HG03108 (cell line): Measurements from ENCODE around the gene ERMARD.
A peak's percentile ranks its signal among the peaks of the same experiment; 100 is the strongest.

Source experiments
- ATAC-seq: cut with Tn5 transposase; IDR thresholded peaks from one replicate; pipeline ENCODE4 v1.9.1; 2021; ENCODE audit warnings: moderate library complexity; ENCODE audit not compliant: unreplicated experiment

The ERMARD gene

GRCh38 chr6:169783401-169783800 is 32.0 kb downstream of the ERMARD start:
- ATAC-seq, result no peak

- ATAC-seq, result no peak
Observed at GRCh38 chr6:169783971-169784820, 32.8 kb downstream of the ERMARD start.

DNA sequence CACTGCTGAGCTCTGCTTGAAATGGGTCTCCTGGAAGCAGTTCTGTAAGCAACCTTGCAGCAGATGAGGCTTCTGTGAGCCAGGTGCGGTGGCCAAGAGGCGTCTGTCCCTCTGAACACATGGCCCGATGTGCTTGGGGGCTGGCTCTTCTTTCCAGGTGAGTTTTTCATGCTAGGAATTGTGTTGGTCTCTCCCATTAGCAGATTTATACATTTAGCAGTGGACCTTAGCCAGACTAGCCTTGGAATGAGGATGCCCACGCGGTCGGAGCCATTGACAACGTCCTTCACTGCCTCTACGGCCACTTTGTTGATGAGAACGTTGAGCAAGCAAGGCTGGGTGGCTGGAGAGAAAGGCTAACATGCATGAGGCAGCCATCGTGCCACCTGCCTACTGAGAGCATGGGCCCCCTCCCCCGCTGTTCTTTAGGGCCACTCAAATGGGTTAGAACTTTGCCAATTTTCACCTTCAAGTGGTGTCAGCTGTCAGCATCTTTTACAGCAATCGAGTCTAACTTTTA is 33.5 kb downstream of the ERMARD start:
- ATAC-seq, result no peak

DNA sequence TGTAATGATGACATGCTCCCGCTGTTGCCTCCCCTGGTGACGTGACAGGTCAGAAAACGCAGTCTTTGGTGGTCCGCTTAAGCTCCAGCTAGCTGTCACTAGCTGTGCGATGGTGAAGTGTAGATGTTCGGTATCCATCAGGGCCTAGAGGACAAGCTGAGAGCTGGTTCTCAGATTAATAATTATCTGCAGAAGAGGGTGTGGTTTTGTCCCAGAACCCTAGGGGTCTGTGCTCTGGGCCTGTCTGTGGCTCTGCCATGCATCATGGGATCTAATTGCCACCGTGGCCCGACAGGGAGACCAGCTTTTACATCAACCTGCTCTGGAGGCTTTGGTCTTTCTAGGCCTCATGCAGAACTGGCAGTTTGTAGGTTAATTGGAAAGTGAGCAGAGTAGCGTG is 34.1 kb downstream of the ERMARD start:
- no peak for ATAC-seq

DNA sequence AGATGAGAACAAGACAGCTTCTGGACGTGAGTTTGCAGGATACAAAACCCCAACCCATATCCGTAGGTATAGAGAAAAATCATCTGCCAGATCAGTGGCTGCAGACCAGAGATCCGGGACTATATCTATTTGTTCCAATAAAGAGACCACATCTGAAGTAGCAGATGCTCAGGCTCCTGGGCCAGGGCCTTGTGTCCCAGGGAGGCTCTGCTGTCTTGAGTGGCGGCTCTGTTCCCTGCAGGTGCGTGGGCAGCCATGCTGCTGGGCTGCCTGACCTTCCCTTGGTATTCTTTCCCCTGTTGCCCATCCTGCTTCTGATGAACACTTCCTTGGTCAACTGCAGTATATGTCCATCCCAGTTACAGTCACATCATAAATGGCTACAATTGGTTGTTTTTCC is 34.9 kb downstream of the ERMARD start:
- ATAC-seq, result no peak

- no peak for ATAC-seq
Observed at GRCh38 chr6:169787797-169788196, 36.4 kb downstream of the ERMARD start.

DNA sequence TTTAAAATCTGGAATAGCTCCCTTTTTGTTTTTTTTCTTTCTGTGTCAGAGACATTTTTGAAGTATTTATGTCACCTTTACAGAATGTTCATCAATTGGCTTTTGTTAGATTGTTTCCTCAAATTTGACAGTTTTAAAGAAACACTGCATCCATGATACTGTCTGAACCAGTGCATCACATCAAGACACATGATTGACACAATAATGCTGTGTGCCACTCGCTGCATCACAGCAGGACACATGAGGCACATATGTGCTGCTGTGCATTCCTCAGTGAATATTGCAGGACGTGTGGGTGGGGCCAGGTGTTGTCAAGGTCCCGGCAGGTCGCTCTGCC is 37.4 kb downstream of the ERMARD start:
- no peak for ATAC-seq

DNA sequence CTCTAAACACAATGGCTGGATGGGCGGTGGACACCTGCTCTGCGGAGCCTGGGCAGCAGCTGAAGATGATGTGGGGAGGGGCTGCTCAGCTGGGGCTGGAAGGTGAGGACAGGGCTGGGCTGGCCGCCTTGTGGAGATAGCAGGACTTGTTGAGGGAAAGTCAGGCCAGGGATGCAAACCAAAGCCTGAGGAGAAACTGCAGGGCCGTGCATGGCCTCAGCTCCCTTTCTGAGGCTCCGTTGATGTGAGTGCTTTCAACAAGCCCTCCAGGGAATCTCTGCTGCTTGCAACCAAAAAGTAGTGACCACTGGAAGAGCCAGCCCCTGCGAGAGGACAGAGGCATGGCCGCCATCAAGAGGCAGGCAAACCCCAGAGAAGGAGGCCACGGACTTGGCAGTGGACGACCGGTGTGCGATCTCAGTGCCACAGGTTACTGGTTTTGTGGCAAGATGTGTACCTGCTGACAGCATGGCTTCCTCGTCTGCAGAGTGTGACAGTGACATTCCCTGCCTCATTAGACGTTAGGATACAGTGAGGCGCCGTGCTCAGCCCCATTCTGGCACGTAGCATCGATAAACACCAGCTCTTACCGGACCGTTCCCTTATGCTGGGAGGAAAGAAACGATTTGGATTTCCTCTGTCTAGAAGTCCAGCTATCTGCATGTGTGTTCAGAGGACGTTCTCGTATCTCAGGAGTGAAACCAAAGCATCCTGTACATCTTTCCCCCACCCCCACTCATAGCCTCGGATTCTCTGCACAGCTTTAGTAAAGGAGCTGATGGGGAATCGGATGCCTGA is 37.9 kb downstream of the ERMARD start:
- ATAC-seq, result no peak

GRCh38 chr6:169789944-169790927 is 38.8 kb downstream of the ERMARD start:
- ATAC-seq, result peak; percentile 97

DNA sequence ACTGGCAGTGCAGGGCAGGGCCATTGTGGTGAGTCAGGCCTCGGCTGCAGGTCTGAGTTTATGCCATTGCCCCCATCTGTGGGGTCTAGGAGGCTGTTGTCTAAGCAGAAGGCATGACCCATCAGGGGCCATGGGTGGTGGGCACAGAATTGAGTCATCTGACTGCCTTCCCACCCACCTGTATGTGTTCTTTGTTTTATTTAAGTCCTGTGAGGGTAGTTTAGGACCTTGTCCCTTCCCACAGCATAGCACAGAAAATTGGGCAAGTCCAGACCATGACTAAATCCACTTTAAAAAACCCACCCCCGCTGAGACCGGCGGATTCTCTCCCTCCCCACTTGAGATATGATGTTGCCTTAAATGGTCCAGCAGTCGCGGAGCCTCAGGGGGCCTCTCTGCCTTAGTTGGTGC is 40.3 kb downstream of the ERMARD start:
- ATAC-seq, result no peak

GRCh38 chr6:169792306-169793015 is 41.0 kb downstream of the ERMARD start:
- no peak for ATAC-seq

- ATAC-seq, result no peak
Observed at GRCh38 chr6:169793408-169793807, 42.0 kb downstream of the ERMARD start.

DNA sequence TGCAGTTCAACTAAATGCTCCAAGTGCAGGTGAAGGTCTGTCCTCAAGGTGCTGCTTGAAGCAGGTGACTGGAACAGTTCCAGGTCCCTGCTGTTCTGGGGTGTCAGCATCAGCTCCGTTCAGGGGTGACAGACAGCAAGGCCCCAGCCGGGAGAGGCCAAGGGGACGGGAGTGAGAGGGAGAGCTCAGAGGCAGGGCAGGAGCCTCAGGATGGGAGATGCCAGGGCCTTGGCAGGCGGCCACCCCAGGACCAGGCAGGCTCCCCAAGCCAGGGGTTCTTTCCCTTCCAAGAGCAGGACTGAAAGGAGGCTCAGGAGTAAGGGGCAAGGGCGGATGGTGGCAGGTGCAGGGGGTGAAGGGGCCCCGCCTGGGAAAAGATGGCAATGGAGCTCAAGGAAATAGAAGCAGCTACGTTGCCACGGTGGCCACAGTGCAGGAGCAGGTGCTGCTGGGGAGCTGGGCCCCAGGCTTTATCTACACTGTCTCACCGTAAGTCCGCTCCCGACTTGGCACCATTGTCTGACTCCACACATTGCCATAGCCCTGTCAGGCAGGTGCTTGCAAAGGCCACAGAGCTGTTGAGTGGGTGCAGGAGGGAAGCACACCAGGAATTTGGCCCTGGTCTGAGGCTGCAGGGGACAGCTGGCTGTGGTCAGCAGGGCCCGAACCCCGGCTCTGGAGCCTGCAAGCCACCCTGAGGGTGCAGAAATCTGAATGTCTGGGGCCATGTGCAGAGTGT is 43.1 kb downstream of the ERMARD start:
- ATAC-seq, result no peak

GRCh38 chr6:169795196-169795595 is 43.8 kb downstream of the ERMARD start:
- ATAC-seq, result no peak

DNA sequence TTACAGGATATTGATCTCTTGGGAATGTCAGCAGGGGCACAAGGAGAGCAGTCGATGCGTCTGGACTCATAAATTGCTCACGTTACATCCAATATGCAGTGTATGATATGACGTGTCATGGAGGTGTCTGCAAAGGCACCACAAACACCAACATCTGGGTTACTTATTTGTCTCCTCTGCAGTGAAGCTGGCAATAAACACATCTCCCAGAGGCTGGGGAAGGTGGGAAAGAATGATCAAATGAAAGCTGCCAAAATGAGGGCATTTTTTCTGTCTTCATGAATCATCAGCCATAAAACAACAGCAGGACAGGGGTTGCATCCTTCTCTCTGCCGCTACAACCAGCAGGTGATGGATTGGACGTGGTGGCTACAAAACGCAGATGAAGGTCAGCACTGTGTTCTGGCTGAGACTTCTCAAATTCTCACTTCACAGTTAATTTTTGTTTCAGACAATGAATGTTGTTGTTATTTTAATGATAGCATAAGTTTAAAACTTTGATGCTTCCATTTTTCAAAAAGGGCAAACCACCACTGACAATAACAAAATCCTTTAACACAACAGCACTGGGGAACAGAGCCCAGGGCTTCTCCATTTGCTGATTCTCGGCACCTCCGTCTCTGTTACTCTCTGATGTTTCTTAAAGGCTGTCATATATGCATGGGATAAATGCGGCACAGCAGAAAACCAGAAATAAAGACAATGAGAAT is 47.5 kb downstream of the ERMARD start:
- ATAC-seq, result no peak

- ATAC-seq, result no peak
Observed at GRCh38 chr6:169799474-169799926, 48.1 kb downstream of the ERMARD start.

DNA sequence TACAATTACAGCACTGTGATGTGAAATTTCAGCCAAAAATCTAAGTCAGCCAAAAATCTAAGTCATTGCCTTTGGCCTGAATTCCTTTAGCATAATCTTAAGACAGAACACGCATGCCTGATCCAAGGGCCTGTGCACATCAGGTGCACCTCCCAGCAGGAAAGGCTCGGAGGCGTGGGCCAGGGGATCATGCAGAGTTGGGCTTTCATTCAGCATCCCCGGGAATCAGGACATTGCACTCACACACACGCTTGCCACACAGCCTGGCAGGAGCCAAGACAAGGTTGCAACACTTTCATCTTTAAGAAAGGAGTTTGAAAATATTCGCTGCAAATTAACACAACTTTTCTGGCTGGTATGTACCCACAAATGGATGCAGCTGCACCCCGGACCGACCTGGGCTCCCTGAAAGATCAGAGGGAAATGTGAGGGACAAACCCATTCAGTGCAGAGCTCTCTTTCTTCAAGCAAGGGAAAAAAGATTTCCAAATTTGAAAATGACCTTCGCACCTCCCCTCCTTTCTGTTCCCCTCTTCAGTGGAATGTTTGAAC is 48.8 kb downstream of the ERMARD start:
- no peak for ATAC-seq

GRCh38 chr6:169800668-169801395 is 49.4 kb downstream of the ERMARD start:
- ATAC-seq, result no peak
